Panc1 (cell line): ENCODE results near the gene MACROD2. TPM values are rescaled to one million over a fixed set of nuclear protein-coding genes. Genes with fewer than 3 reads are reported as not detected.

Experiments used
- ATAC-seq: fragments of 200-7000 bp; cut with Tn5 transposase; 2 replicates; pipeline ENCODE4 v1.9.1; 2020; ENCODE audit warnings: mild to moderate bottlenecking, moderate library complexity
- BruUV-seq: library from RNA; stranded (reverse); fragments of 400-500 nt; replicated peaks from 2 replicates; lab custom pipeline; 2021; lab: Mats Ljungman, UMichigan
- CTCF ChIA-PET: fragments of 300-600 bp; sonication (Branson Sonifier 250); formaldehyde crosslinking; loops from one replicate; lab custom pipeline; 2022; ENCODE audit warnings: antibody characterized with exemption; lab: Charles Lee
- POLR2A ChIA-PET: fragments of 300-600 bp; sonication (Branson Sonifier 250); formaldehyde crosslinking; loops from one replicate; lab custom pipeline; 2022; ENCODE audit warnings: antibody characterized with exemption; lab: Charles Lee
- DNase-seq: peaks from one replicate; pipeline ENCODE4 v3.0.0-alpha.2; 2010; ENCODE audit warnings: low read depth, low spot score
- H3K27ac ChIP-seq: 2 replicates; pipeline ENCODE4 v1.5.1; 2011; ENCODE audit warnings: mild to moderate bottlenecking, low read length, inconsistent platforms
- H3K27me3 ChIP-seq: fragments of 200-500 bp; sonication (Bioruptor generic); 2 replicates; pipeline ENCODE4 v1.6.0; 2014; ENCODE audit warnings: low read length, inconsistent platforms; ENCODE audit not compliant: control insufficient read depth, insufficient read depth
- H3K36me3 ChIP-seq: fragments of 200-500 bp; sonication (Bioruptor generic); 2 replicates; pipeline ENCODE4 v1.5.1; 2014; ENCODE audit warnings: inconsistent platforms, mild to moderate bottlenecking, low read length, moderate library complexity; ENCODE audit not compliant: control insufficient read depth, insufficient read depth
- H3K4me1 ChIP-seq: 2 replicates; pipeline ENCODE4 v1.5.1; 2011; ENCODE audit warnings: inconsistent platforms, mild to moderate bottlenecking, low read length, moderate library complexity; ENCODE audit not compliant: control insufficient read depth, insufficient read depth
- H3K4me3 ChIP-seq, 2 experiments: 2 replicates each; pipeline ENCODE4 v1.5.1; 2011 to 2012; ENCODE audit warnings: low read depth in 2 of 2, low read length in 2 of 2, mild to moderate bottlenecking in 2 of 2, inconsistent platforms in 1 of 2, moderate library complexity in 1 of 2
- H3K9me3 ChIP-seq: fragments of 200-500 bp; sonication (Bioruptor generic); 2 replicates; pipeline ENCODE4 v1.5.1; 2014; ENCODE audit warnings: low read depth, mild to moderate bottlenecking, inconsistent platforms, low read length, moderate library complexity; ENCODE audit not compliant: control insufficient read depth, insufficient read depth
- CTCF ChIP-seq: fragments of 450-650 bp; IDR thresholded peaks from 2 replicates; pipeline ENCODE4 v1.5.1; 2017; ENCODE audit warnings: mild to moderate bottlenecking
- POLR2AphosphoS5 ChIP-seq: IDR thresholded peaks from 2 replicates; pipeline ENCODE4 v1.6.1; 2012; ENCODE audit warnings: mild to moderate bottlenecking, low read depth, low read length, moderate library complexity
- REST ChIP-seq, 2 experiments: IDR thresholded peaks; 2 replicates each; pipeline ENCODE4 v1.6.1; 2011 to 2012; ENCODE audit warnings: low read depth in 2 of 2, control low read depth in 1 of 2, low read length in 1 of 2, mild to moderate bottlenecking in 1 of 2, moderate library complexity in 1 of 2; ENCODE audit not compliant: insufficient read depth in 1 of 2
- SIN3A ChIP-seq: IDR thresholded peaks from 2 replicates; pipeline ENCODE4 v1.6.1; 2012; ENCODE audit warnings: low read depth, mild to moderate bottlenecking, low read length, moderate library complexity, borderline replicate concordance; ENCODE audit not compliant: insufficient read depth
- TCF7L2 ChIP-seq: IDR thresholded peaks from 2 replicates; pipeline ENCODE4 v1.6.1; 2011; ENCODE audit warnings: mild to moderate bottlenecking, low read depth, low read length, inconsistent platforms
- in situ Hi-C: cut with HindIII; loops from 2 replicates; pipeline ENCODE4 v1.10.0; 2016; ENCODE audit warnings: low sequenced_read_pairs, low pct_unique_long_range_greater_than_20kb
- intact Hi-C: fragments of 100-400 bp; cut with micrococcal nuclease; formaldehyde crosslinking; loops from one replicate; pipeline ENCODE4 v1.10.0; 2022; ENCODE audit not compliant: unreplicated experiment
- total RNA-seq: library from RNA; stranded (reverse); gene quantifications from one replicate; pipeline ENCODE4 v1.2.1, GENCODE V29; 2021; ENCODE audit not compliant: unreplicated experiment

MACROD2 gene
- total RNA-seq, 1 experiment from 2014 or later = 1.2 TPM

GRCh38 chr20:15370370-15370769 is 1375.1 kb downstream of the MACROD2 start:
- Histone ChIP-seq H3K9me3 (no peaks in the 10 kb centered on the region), H3K27me3 (no peaks in the 10 kb centered on the region), H3K4me3 (no peak overlapping the region), H3K36me3 (no peaks in the 10 kb centered on the region; the same call in 1 of the 2 replicates), H3K4me1 (no peaks in the 10 kb centered on the region), H3K27ac (no peak overlapping the region)
- intact Hi-C loops = no loop called here
- CTCF ChIA-PET = no interaction called here
- in situ Hi-C loops = no loop called here
- ATAC-seq (no peak), DNase-seq (no peak)
- TF ChIP-seq POLR2AphosphoS5 (no peak), CTCF (no peak), SIN3A (no peak), REST (IDR thresholded peaks at IDR 0.05; ENCODE audit: insufficient read depth in 1 of 2, low read depth in 2 of 2, low read length in 1 of 2) (no peak), TCF7L2 (no peak)
- no TSS peak for BruUV-seq
- POLR2A ChIA-PET = no interaction called here

GRCh38 chr20:15374682-15375081 is 1379.4 kb downstream of the MACROD2 start:
- Histone ChIP-seq H3K4me3 (no peak overlapping the region), H3K36me3 (no peaks in the 10 kb centered on the region; the same call in 1 of the 2 replicates), H3K9me3 (no peaks in the 10 kb centered on the region), H3K27me3 (no peaks in the 10 kb centered on the region), H3K4me1 (no peaks in the 10 kb centered on the region), H3K27ac (no peak overlapping the region)
- ChIA-PET POLR2A (no interaction called here), CTCF (no interaction called here)
- ATAC-seq (no peak), DNase-seq (no peak)
- TF ChIP-seq REST (IDR thresholded peaks at IDR 0.05; ENCODE audit: insufficient read depth in 1 of 2, low read depth in 2 of 2, low read length in 1 of 2) (no peak), POLR2AphosphoS5 (no peak), SIN3A (no peak), CTCF (no peak)
- no TSS peak for BruUV-seq
- in situ Hi-C loops (no loop called here), intact Hi-C loops (no loop called here)
